Chondrocyte (in vitro differentiated cells): ENCODE results near the gene CRISPLD2. TPM values are rescaled to one million over a fixed set of nuclear protein-coding genes. Genes with fewer than 3 reads are reported as not detected.
"Not testable (repeated sequence)": the region's sequence is repeated elsewhere in the genome, so short reads cannot be mapped to it uniquely, and the experiment has no call there.

Source experiments
- DNase-seq: peaks from one replicate; pipeline ENCODE4 v3.0.0; 2021; ENCODE audit warnings: mixed read lengths, low spot score
- H3K27ac Mint-ChIP-seq: one replicate; pipeline ENCODE4 v1.8.0; 2021; ENCODE audit warnings: mild to moderate bottlenecking, moderate library complexity, mixed read lengths; ENCODE audit not compliant: unreplicated experiment
- H3K27me3 Mint-ChIP-seq: 2 replicates; pipeline ENCODE4 v1.8.0; 2021; ENCODE audit warnings: low read depth, mixed read lengths
- H3K36me3 Mint-ChIP-seq: 2 replicates; pipeline ENCODE4 v1.8.0; 2021; ENCODE audit warnings: low read depth, mixed read lengths
- H3K4me1 Mint-ChIP-seq: 2 replicates; pipeline ENCODE4 v1.8.0; 2021; ENCODE audit warnings: low read depth, mild to moderate bottlenecking, mixed read lengths
- H3K4me3 Mint-ChIP-seq: one replicate; pipeline ENCODE4 v1.8.0; 2021; ENCODE audit warnings: mild to moderate bottlenecking, moderate library complexity, mixed read lengths; ENCODE audit not compliant: unreplicated experiment
- H3K9me3 Mint-ChIP-seq: 2 replicates; pipeline ENCODE4 v1.8.0; 2021; ENCODE audit warnings: low read depth, mixed read lengths
- total RNA-seq: library from RNA; stranded (reverse); gene quantifications from 3 replicates; pipeline ENCODE4 v1.2.1, GENCODE V29; 2021
- TF ChIP-seq, protein P1 (sequence below): fragments of 200-600 bp; sonication (generic); IDR thresholded peaks from 2 replicates; pipeline ENCODE4 v1.5.0; 2021; ENCODE audit warnings: antibody characterized with exemption, mild to moderate bottlenecking, moderate library complexity

CRISPLD2 gene
- total RNA-seq, 1 donor from 2014 or later: 12.1 TPM

DNA sequence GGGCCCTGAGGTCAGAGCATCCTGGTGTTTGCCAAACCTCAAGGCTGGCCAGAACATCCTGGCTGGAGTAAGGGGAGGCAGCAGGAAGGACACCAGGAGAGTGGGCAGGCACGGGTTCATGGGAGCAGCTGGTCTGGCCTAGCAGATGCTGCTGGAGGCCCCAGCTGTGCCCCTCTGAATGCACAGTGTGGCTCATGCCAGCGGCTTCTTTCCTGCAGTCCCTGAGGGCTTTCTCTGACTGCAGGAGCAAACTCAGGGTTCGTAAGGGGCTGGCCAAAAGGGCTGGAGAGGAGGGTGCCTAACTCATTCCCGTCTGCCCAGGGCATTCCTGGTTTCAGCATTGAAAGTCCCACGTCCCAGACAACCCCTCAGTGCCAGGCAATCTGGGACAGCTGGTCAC lies 112.9 kb downstream of the CRISPLD2 start:
- TF ChIP-seq, protein P1, sequence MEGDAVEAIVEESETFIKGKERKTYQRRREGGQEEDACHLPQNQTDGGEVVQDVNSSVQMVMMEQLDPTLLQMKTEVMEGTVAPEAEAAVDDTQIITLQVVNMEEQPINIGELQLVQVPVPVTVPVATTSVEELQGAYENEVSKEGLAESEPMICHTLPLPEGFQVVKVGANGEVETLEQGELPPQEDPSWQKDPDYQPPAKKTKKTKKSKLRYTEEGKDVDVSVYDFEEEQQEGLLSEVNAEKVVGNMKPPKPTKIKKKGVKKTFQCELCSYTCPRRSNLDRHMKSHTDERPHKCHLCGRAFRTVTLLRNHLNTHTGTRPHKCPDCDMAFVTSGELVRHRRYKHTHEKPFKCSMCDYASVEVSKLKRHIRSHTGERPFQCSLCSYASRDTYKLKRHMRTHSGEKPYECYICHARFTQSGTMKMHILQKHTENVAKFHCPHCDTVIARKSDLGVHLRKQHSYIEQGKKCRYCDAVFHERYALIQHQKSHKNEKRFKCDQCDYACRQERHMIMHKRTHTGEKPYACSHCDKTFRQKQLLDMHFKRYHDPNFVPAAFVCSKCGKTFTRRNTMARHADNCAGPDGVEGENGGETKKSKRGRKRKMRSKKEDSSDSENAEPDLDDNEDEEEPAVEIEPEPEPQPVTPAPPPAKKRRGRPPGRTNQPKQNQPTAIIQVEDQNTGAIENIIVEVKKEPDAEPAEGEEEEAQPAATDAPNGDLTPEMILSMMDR: no peak
- H3K4me3 Mint-ChIP-seq: no peak overlapping the region
- H3K27me3 Mint-ChIP-seq: peaks cover 3% of the 10 kb centered on the region
- H3K9me3 Mint-ChIP-seq: no peaks in the 10 kb centered on the region
- peaks cover 7% of the 10 kb centered on the region for H3K4me1 Mint-ChIP-seq
- no peak overlapping the region for H3K27ac Mint-ChIP-seq
- no peaks in the 10 kb centered on the region for H3K36me3 Mint-ChIP-seq
- DNase-seq: no peak

DNA sequence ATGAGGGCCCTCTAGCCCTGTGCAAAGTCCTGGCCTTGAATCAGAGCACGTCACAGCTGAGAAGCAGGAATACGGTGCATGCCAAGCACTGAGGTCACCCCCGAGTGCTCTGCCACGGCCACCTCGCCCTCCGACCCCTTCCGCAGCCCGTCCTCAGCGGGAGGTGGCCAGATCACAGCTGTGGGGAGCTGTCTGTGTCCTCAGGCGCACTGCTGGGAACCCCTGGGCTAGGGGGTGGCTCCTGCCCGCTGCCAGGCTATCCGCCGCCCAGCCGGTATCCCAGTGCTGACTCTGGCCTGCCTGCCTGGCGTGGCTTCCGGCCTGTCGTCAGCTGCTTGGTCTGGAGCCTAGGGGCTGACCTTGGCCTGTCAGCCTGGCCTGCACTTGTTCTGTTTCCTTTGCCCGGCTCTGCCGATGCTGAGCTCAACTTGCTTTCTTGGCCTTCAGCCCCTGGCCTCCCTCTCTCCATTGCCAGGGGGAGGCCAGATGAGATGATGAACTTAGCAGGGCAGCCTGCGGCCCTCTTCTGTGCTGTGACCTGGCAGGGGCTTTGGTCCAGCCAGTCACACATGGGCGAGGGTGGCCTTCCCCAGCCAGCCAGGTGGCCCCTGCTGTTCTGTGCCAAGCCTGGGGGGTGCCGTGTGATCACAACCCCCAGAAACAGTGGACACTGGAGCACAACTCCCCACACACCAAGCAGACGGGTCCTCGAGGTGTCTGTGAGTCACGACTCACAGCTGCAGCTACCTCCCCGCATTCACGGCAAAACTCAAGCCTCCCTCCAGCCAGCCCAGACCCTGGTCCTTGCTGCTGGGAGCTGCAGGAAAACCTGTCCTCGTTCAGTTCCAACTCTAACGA lies 114.2 kb downstream of the CRISPLD2 start:
- TF ChIP-seq, protein P1: no peak
- Mint-ChIP-seq H3K36me3 (no peaks in the 10 kb centered on the region), H3K27ac (no peak overlapping the region), H3K9me3 (no peaks in the 10 kb centered on the region), H3K4me3 (no peak overlapping the region), H3K27me3 (peaks cover 4% of the 10 kb centered on the region), H3K4me1 (peaks cover 7% of the 10 kb centered on the region)
- no peak for DNase-seq

DNA sequence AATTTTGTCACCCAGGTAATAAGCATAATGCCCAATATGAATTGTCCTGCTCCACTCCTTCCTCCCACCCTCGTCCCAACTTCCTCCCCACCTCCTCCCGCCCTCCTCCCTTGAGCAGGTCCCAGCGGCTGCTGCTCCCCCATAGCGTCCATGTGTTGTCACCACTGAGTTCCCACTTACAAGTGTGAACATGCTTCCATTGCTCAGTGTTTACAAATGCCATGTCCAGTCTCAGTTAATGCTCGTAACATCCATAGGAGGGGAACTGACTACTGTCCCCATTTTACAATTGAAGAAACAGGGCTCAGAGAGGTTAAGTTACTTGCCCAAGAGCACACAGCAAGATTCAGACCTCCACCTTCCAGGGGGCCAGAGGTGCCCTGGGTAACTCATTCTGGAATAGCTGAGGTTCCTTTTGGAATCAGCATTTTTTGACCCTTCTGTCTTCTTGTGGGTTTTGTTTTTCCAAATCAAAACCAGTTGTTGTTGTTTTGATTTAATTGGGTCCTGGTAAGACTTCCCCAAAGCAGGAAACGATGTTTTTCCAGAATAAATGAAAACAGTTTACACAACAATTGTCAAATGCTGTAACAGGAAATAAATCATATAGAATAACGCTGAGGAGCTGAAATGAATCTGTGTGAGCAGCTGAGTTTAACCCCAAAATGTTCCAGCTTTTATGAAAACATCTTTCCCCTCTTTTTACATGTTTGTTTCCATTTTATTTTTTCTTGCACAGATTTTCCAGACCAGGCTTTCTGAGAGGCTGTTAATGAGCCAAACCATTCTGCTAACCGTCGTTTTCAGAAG lies 117.6 kb downstream of the CRISPLD2 start:
- Mint-ChIP-seq H3K4me1 (peaks cover 17% of the 10 kb centered on the region), H3K27me3 (peaks cover 1% of the 10 kb centered on the region), H3K9me3 (peaks cover 4% of the 10 kb centered on the region), H3K36me3 (peaks cover 2% of the 10 kb centered on the region), H3K4me3 (no peak overlapping the region), H3K27ac (no peak overlapping the region)
- TF ChIP-seq, protein P1: no peak
- no peak for DNase-seq

DNA sequence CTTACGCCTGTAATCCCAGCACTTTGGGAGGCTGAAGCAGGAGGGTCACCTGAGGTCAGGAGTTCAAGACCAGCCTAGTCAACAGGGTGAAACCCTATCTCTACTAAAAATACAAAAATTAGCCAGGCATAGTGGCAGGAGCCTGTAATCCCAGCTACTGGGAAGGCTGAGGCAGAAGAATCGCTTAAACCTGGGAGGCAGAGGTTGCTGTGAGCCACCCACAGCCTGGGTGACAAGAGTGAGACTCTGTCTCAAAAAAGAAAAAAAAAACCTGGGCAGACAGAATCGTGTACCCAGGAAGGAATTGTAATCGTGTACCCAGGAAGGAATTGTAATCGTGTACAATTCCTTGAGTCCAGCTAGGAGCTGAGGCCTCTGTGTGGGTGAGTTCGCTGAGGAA lies 118.8 kb downstream of the CRISPLD2 start:
- H3K9me3 Mint-ChIP-seq, H3K27ac Mint-ChIP-seq, H3K36me3 Mint-ChIP-seq, H3K4me3 Mint-ChIP-seq, DNase-seq, H3K27me3 Mint-ChIP-seq: not testable (repeated sequence)
- H3K4me1 Mint-ChIP-seq: peaks cover 22% of the 10 kb centered on the region

DNA sequence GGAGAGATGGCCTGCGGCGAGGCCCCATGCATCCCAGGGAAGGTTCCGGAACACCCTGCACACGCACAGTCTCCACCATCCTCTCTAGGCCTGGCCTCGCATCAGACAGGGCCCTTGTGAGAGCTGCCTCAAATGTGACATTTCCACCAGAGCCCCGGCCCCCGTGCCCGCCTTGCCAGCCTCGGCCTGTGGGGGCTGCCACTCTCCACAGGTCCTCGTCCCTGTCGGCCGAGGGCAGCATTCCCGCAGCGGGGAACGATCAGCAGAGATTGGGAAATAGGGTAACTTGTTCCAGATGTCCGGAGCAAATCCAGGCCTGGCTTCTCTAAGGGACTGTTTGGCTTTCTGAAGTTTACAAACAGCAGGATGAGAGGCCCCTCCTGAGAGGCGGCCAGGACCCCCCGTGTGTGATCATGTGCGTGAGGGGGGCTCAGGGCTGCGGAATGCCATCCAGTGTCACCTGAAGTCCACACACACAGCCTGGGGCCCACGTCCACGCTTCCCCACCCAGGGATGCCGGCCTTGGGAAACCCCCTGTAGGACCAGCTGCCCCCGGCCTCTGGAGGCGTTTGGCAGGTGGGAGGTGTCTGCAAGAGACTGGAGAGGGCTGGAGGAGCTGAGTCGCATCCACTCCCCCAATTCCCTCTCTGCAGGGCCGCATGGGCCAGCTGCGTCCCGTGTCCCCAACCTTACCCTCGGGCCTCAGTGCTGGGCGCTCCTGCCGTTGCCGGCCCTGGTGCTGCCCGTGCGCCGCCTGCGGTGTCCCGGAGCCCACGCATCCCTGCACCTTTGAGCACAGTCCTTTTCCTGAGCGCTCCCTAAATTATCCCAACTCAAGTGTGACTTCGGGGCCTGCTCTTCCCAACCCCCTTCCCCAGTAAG lies 121.1 kb downstream of the CRISPLD2 start:
- H3K36me3 Mint-ChIP-seq: peaks cover 4% of the 10 kb centered on the region
- peaks cover 15% of the 10 kb centered on the region for H3K4me1 Mint-ChIP-seq
- DNase-seq: no peak
- TF ChIP-seq, protein P1: peak; percentile 30
- no peak overlapping the region for H3K27ac Mint-ChIP-seq
- H3K4me3 Mint-ChIP-seq: no peak overlapping the region
- peaks cover 1% of the 10 kb centered on the region for H3K27me3 Mint-ChIP-seq
- H3K9me3 Mint-ChIP-seq: peaks cover 8% of the 10 kb centered on the region
